ENCODE measurements around the gene SLC12A6.
"Not testable (repeated sequence)": the region's sequence is repeated elsewhere in the genome, so short reads cannot be mapped to it uniquely, and the experiment has no call there.

The SLC12A6 gene

GRCh38 chr15:34337557-34338306, at the start of gene SLC12A6:
Gene SLC12A6, minus strand, starts transcription at chr15:34337781. Its CDS starts 1,101 bp downstream, at chr15:34336680.
- peak; percentile 62 for DNase-seq

DNA sequence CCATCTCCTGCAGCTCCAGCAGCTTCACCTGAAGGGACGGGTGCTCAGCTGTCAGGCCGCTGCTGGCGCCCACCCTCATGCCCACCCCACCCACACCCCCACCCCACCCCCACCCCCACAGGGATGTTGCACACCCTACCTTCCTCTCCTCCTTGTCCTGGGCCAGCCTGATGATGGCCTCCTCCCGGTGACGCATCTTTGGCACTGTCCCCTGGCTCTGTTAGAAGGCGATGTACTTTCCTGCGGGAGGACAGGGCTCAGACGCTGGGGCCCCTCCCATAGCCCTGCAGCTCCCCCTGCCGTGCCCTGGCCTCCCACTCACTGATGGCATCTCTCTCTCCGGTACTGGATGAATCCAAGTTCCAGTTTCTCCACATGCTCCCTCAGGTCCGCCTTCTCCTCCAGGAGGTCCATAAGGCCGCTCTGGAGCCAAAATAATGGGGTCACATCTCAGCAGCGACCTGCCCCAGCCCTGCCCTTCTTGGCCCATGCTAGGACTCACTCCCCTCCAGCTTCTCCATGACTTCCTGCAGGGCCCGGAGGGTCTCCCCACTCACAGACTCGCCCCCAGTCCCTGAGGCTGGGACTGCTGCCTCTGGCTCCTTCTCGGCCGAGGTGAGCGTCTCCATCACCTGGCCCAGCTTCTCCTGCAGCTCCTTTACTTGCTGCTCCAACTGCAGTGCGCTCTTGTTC, 44.4 kb upstream of the SLC12A6 start:
- DNase-seq = not testable (repeated sequence)

DNA sequence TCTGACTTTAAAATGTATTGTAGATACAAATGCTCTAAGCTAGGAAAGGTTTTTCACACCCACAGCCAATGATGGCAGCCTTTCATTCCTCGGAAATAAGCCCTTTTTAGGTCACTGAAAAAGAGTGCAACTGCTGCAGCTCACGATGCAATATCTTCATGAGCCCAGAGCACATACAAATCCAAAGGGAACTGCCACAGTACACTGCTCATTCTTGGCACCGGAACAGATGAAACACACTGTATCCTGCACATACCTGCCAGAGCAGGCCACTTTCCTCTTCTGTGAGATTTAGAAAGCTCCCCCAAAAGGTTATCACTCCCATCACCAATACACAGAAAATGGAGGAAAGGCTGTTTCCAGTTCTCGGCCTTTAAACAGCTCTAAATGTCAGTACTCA, 42.9 kb upstream of the SLC12A6 start:
- not testable (repeated sequence) for DNase-seq

DNA sequence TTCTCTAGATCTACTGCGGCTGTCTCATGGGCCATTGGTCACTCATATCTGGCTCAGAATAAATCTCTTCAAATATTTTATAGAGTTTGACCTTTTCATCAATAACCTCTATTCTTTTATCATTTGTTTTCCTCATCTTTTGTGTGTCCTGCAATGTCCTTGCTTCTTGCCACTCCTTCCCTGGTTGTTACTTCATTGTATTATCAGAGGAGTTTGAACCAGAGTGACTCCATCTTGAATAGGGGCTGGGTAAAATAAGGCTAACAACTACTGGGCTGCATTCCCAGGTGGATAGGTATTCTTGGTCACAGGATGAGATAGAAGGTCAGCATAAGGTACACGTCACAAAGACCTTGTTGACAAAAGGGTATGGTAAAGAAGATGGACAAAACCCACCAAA, 39.3 kb upstream of the SLC12A6 start:
- no peak for DNase-seq

DNA sequence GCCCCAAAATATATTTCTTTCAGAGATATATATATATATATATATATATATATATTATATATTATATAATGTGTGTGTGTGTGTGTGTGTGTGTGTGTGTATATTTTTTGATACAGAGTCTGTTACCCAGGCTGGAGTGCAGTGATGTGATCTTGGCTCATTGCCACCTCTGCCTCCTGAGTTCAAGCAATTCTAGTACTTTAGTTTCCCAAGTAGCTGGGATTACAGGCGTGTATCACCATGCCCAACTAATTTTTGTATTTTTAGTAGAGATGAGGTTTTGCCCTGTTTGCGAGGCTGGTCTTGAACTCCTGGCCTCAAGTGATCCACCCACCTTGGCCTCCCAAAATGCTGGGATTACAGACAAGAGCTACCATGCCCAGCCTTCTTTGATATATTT, 38.0 kb upstream of the SLC12A6 start:
- DNase-seq = not testable (repeated sequence)

GRCh38 chr15:34374816-34375215, 37.2 kb upstream of the SLC12A6 start:
- no peak for DNase-seq

GRCh38 chr15:34373951-34374350, 36.4 kb upstream of the SLC12A6 start:
- no peak for DNase-seq

DNA sequence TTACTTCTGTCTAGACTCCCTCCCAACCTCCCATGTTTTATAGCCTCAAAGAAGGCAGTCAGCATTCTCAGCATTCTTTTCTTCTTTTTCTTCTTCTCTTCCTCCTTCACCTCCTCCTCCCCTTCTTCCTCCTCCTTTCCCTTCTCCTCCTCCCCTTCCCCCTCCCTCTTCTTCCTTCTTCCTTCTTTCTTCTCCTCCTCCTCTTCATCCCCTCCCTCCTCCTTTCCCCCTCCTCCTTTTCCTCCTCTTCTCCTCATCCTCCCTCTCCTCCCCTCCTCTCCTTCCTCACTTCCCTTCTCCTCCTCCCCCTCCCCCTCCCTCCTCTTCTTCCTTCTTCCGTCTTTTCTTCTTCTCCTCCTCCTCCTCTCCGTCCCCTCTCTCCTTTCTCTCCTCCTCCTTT, 33.1 kb upstream of the SLC12A6 start:
- no peak for DNase-seq

DNA sequence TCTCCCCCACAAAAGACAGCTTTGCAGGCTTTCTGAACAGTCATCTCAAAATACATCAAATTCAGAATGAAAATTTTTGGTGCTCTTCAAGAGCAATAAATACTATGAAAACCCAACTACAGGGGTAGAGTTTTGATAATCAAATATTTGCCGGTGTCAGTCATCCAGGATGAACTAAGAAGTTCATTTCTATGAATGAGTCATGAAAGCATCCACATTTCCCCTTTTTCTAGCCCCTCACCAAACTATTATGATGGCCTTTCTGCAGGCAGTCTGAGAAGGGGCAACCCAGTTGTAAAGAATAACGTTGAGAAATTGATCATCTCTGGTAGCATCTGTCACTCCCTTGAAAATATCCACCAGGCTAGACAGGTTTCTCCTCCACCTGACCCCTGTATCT, 32.5 kb upstream of the SLC12A6 start:
- DNase-seq = no peak

DNA sequence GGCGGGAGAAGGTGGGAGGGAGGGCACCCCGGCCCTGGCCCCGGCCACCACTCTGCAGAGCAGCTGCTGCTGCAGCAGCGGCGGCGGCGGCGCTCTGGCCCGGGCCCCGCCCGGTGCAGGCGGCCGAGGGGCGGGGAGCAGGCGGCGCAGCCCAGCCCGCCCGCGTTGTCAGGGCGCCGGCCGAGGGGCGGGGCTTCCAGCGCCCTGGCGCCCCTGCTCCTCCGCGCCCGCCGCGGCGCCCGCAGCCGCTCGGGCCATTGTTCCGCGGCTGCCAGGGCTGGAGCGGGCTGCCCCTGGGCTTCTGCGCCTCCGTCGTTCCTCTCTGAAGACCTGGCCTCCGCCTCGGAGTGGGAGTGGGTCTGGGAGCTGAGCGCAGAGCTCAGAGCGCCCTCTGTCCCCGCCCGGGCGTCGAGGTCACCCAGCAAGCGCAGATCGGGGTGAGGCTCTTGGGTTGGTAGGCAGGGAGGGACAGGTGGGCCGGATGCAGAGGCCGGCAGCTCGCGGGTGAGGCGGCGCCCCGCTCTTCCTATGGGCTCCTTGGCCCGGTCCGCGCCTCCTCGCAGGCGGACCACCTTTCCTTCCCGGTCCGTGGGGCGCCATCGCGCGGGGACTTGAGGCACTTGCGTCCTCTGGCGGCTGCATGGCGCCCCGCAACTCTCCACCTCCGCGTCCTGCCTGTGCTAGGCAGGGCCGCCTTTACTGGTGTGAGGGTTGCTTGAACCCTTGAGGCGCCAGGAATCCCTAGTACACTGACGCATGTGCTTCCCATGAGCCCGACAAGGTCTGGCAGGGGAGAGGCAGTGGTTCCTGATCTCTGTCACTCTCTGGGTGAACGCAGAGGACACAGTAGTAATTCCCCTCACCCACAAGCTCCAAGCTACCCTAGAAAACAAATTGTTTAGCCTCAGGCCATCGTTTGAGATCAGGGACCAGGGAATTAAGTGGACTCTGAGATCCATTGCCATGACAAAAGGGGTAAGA, 29.8 kb upstream of the SLC12A6 start, which contains the start of gene LPCAT4:
Gene LPCAT4 (minus strand): TSS at position 96 of the 981 bp plus-strand sequence. CDS start 96 bp downstream, outside the sequence.
- DNase-seq = peak; percentile 54

DNA sequence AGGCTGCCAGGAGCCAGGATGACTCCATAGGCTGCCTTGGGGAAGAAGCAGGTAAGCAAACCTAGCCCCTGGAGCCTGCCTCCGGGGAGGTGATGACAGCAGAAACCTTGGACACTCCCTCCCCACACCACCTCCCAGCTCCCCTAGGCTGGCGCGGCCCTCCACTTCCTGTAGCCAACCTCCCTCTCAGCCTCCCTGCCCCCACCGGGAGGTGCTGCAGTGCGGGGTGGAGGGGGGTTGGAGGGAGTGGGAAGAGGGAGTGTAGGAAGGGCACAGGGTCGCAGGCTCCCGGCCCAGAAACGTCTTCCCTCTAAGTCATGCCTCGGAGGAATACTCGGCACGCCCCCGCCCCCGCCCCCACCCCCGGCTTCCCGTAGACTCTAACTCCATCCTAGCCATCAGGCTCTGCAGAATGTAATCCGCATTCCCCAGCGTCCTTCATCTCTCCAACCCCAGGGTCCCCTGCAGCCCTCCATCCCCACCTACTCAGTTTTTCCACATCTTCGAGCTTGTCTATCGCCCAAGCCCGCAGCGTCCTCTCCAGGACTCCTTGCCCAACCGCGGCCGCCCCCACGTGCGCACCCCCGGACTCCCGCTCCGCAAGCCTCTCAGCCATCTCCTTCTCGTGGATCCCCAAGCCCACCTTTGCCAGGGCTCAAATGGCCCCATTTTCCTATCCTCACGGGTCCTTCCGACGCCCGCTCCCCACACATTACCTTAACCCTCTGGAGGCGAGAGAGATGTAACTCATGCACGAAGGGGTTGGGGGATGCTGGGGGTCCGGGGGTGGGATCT, 28.9 kb upstream of the SLC12A6 start:
- DNase-seq = peak; percentile 45

DNA sequence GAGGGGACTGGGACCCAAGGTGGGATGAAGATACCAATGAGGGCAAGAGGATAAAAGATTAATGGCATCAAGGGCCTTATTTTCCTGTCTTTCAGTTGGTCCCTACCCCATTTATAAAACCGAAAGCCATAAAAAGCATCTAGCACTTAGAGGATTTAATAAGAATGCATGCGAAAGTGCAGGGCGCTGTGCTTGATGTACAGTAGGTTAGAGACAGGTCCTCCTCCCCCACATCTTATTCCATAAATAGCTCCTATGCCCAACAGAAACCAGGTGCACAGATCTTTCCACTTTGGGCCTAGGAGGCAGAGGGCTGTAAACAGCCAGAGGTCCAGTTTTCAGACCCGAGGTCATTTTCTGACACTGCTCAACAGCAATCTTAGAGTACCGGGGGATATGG, 28.3 kb upstream of the SLC12A6 start:
- DNase-seq = no peak

DNA sequence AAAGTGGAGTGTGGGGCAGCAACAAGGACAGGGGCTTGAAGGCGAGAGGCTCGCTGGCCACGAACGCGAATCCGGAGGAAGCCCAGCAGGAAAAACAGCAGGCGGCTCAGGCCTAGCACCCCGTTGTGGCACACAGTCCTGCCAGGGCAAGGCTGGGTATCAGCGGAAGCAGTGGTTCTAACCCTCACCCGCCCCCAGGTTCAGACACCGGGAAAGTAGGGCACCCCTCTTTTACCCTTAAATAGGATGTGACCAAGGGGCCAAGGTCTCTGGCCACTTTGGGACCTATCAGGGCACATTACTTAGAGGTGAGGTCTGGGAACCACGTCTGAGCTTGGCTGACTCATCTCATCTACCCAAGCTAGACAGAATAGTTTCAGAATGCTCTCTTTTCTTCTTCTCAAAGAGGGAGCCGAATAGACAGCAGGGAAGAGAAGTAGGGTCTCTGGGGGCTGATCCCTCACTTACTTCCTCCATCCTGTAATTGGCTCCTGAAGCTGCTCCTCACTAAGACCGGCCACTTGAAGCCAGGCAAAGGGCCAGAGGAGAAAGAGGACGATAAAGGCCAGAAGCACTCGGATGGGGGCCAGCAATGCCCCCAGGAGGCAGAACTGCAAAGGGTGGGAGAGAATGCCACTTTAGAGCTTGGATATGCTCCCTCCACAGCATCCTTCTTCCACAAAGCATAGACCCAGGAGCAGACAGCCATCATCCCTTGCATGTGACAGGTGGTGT, 27.7 kb upstream of the SLC12A6 start:
- DNase-seq = no peak

- no peak for DNase-seq
These were observed 26.5 kb upstream of the SLC12A6 start for GRCh38 chr15:34364041-34364440.

DNA sequence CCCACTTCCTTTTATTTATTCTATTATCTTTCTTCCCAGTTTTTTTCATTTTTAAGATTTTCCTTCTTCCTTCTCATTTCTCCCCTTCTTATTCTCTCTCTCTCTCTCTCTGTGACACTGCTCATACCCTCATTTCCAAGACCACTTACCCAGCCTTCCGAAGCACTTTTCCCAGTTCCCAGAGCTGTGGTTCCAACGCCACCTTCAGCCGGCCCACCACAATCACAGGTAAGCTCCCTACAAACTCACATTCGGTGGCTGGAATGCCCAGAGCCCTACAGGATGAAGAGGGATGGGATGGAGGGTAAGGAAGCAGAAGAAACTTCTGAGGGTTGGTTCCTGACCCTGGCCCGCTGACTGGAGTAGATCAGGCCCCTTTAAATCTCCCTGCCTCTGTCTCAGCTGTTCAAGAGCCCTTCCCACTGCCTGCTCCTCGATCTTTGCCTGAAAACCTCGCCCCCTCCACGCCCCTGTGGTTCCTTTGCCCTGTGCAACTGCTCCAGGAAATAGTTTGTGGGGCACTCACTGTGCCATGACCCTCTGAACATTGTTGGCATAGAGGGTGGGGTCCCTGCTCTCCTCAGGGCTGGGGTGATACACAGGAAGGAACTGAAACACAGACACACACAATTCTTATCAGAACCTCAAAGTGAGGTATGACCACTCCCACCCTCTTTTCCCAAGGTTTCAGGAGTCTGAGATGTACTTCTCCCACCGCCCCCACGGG, 24.6 kb upstream of the SLC12A6 start:
- no peak for DNase-seq

GRCh38 chr15:34361278-34361677, 23.7 kb upstream of the SLC12A6 start:
- DNase-seq = no peak

DNA sequence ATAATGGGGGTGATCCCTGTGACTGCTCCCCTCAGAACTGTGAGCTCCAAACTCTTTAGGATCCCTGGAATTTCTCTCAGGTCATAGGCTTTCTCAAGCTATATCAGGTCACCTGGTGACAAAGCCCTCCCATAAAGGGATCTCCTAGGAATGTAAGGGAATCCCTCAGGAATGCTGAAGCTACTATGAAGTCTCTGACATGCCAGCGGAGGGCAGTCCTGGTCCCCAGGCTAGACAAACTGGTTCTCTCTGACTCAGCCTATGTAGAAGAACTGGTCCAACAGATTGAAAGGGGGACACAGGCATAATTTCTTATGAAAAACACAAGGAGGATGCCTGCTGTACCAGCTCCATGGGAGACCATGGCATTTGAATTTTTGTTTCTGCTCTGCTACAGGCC, 22.7 kb upstream of the SLC12A6 start:
- no peak for DNase-seq

DNA sequence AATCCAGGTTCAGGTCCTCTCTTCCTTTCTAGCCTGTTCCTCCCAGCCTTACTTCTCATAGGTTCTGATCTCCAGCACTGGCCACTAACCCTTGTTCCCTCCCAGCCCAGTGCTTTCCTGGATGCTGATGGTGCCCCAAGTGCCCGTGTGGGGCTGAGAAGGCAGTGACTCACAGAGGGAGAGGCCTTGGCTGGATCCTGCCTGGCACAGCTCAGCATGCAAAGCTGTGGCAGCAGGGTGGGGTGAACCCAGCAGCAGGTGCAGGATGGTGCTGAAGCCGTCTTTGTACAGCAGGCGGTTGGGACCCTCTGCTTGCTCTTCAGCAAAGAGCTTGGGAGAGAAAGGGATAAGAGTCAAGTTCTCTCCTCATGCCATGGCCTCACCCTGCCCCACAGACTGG, 21.8 kb upstream of the SLC12A6 start:
- DNase-seq = no peak

GRCh38 chr15:34358948-34359347, 21.4 kb upstream of the SLC12A6 start:
- DNase-seq = no peak

GRCh38 chr15:34358367-34358766, 20.8 kb upstream of the SLC12A6 start:
- no peak for DNase-seq

- DNase-seq = no peak
These were observed 20.1 kb upstream of the SLC12A6 start for GRCh38 chr15:34357653-34358052.
